ENCODE data around the gene SLC1A1. TPM values are rescaled to one million over a fixed set of nuclear protein-coding genes. Genes with fewer than 3 reads are reported as not detected.

SLC1A1 gene
- total RNA-seq, 1 donor from 2014 or later, result 52.7 TPM

GRCh38 chr9:4547016-4547415, 56.7 kb downstream of the SLC1A1 start:
- TF ChIP-seq CTCF (IDR thresholded peaks at IDR 0.05), result no peak
- Histone ChIP-seq H3K4me3 (no peak overlapping the region), H3K9me3 (no peaks in the 10 kb centered on the region), H3K4me1 (peaks cover 4% of the 10 kb centered on the region), H3K27ac (no peak overlapping the region), H3K36me3 (no peaks in the 10 kb centered on the region), H3K27me3 (no peaks in the 10 kb centered on the region)
- intact Hi-C loops (cut with DNase I), result no loop called here
- ATAC-seq, result no peak
- DNase-seq, result no peak

- Histone ChIP-seq H3K9me3 (no peaks in the 10 kb centered on the region), H3K27ac (no peak overlapping the region), H3K27me3 (no peaks in the 10 kb centered on the region), H3K36me3 (no peaks in the 10 kb centered on the region), H3K4me3 (no peak overlapping the region), H3K4me1 (peaks cover 4% of the 10 kb centered on the region)
- peak; percentile 30 for TF ChIP-seq CTCF (IDR thresholded peaks at IDR 0.05)
- intact Hi-C loops (cut with DNase I), result no loop called here
- ATAC-seq (peak; percentile 61), DNase-seq (peak; percentile 65)
Measured at GRCh38 chr9:4548811-4549725, 58.8 kb downstream of the SLC1A1 start.

GRCh38 chr9:4549751-4550295, 59.6 kb downstream of the SLC1A1 start:
- Histone ChIP-seq H3K9me3 (no peaks in the 10 kb centered on the region), H3K36me3 (no peaks in the 10 kb centered on the region), H3K27ac (no peak overlapping the region), H3K27me3 (no peaks in the 10 kb centered on the region), H3K4me3 (no peak overlapping the region), H3K4me1 (peaks cover 9% of the 10 kb centered on the region)
- no peak for DNase-seq
- intact Hi-C loops (cut with DNase I), result no loop called here
- TF ChIP-seq CTCF (IDR thresholded peaks at IDR 0.05), result no peak
- ATAC-seq, result no peak

- no peak for ATAC-seq
- H3K9me3 ChIP-seq, result no peaks in the 10 kb centered on the region
- no peak overlapping the region for H3K4me3 ChIP-seq
- peaks cover 11% of the 10 kb centered on the region for H3K4me1 ChIP-seq
- H3K27ac ChIP-seq, result no peak overlapping the region
- H3K27me3 ChIP-seq, result no peaks in the 10 kb centered on the region
- no peak for DNase-seq
- intact Hi-C loops (cut with DNase I), result no loop called here
- no peak for TF ChIP-seq CTCF (IDR thresholded peaks at IDR 0.05)
- H3K36me3 ChIP-seq, result no peaks in the 10 kb centered on the region
Measured at GRCh38 chr9:4550777-4551484, 60.7 kb downstream of the SLC1A1 start.

GRCh38 chr9:4553951-4554381, 63.7 kb downstream of the SLC1A1 start:
- H3K4me1 ChIP-seq, result peaks cover 7% of the 10 kb centered on the region
- no peaks in the 10 kb centered on the region for H3K36me3 ChIP-seq
- intact Hi-C loops (cut with DNase I), result no loop called here
- H3K27ac ChIP-seq, result peak overlapping the region; percentile 14
- no peak for TF ChIP-seq CTCF (IDR thresholded peaks at IDR 0.05)
- H3K27me3 ChIP-seq, result no peaks in the 10 kb centered on the region
- H3K4me3 ChIP-seq, result no peak overlapping the region
- ATAC-seq, result peak; percentile 31
- DNase-seq, result no peak
- no peaks in the 10 kb centered on the region for H3K9me3 ChIP-seq

Measured in upper lobe of right lung (tissue), 1 donor.